K562 (cell line): ENCODE results near the gene SFRP2. TPM values are rescaled to one million over a fixed set of nuclear protein-coding genes. Genes with fewer than 3 reads are reported as not detected.

Experiments used
- ATAC-seq: fragments of 200-7000 bp; cut with Tn5 transposase; 3 replicates; pipeline ENCODE4 v1.9.1; 2020; ENCODE audit warnings: moderate library complexity
- BruUV-seq: library from RNA; stranded (reverse); fragments of 400-500 nt; replicated peaks from 2 replicates; lab custom pipeline; 2021; lab: Mats Ljungman, UMichigan
- CTCF ChIA-PET: fragments of 300-600 bp; formaldehyde crosslinking; extraction: SDS; loops from one replicate; lab custom pipeline; 2021; ENCODE audit warnings: low intra/inter-chr PET ratio; lab: Yijun Ruan, JAX
- POLR2A ChIA-PET: fragments of 300-600, 350-650 bp; sonication (Branson Sonifier 250); formaldehyde crosslinking; extraction: SDS; loops from one replicate; lab custom pipeline; 2021; ENCODE audit warnings: antibody characterized with exemption, inconsistent platforms; lab: Yijun Ruan, JAX
- DNase-seq, 4 experiments: peaks; one replicate each; pipeline versions ENCODE4 v3.0.0 to v3.0.0-alpha.2; 2011 to 2018; ENCODE audit warnings: low spot score in 3 of 4, mixed read lengths in 3 of 4; ENCODE audit errors: extremely low read depth in 1 of 4
- FAIRE-seq: peaks from 2 replicates; lab custom pipeline; 2011; peaks lifted over from hg19 to GRCh38; lab: Jason Lieb, UNC
- H2AFZ ChIP-seq: 2 replicates; pipeline ENCODE4 v1.6.0; 2011; ENCODE audit warnings: low read depth, low read length, control low read depth, inconsistent platforms
- H3K27ac ChIP-seq: fragments of 200-600 bp; 3 replicates; pipeline ENCODE4 v1.8.0; 2011; ENCODE audit warnings: low read depth, mild to moderate bottlenecking, control low read depth, inconsistent platforms, low read length, moderate library complexity, mixed read lengths; ENCODE audit errors: extremely low read depth
- H3K27me3 ChIP-seq, 2 experiments: fragments of 300-600 bp in 1 of 2; 2 replicates in 1 of 2; 3 replicates in 1 of 2; pipeline versions ENCODE4 v1.6.0 to v1.8.0; 2011; ENCODE audit warnings: inconsistent platforms in 2 of 2, low read length in 2 of 2, mild to moderate bottlenecking in 1 of 2, mixed read lengths in 1 of 2, moderate library complexity in 1 of 2; ENCODE audit not compliant: control insufficient read depth in 2 of 2, insufficient read depth in 2 of 2
- H3K36me3 ChIP-seq: fragments of 300-600 bp; 3 replicates; pipeline ENCODE4 v1.8.0; 2011; ENCODE audit warnings: mild to moderate bottlenecking, low read length, inconsistent platforms; ENCODE audit not compliant: control insufficient read depth, insufficient read depth
- H3K4me1 ChIP-seq, 2 experiments: fragments of 200-600 bp in 1 of 2; replicated peaks in 1 of 2; 2 replicates in 1 of 2; 3 replicates in 1 of 2; pipeline versions ENCODE4 v1.5.1 to v1.8.0; 2011; ENCODE audit warnings: inconsistent platforms in 2 of 2, low read length in 2 of 2, mild to moderate bottlenecking in 1 of 2, mixed read lengths in 1 of 2, moderate library complexity in 1 of 2; ENCODE audit not compliant: control insufficient read depth in 2 of 2, insufficient read depth in 2 of 2
- H3K4me2 ChIP-seq: 2 replicates; pipeline ENCODE4 v1.6.1; 2011; ENCODE audit warnings: low read length, control low read depth, inconsistent platforms, mixed read lengths; ENCODE audit not compliant: insufficient read depth
- H3K4me3 ChIP-seq: fragments of 200-600 bp; sonication (generic), shearing (Covaris generic); 2 replicates; pipeline ENCODE4 v1.5.1; 2016; ENCODE audit warnings: control low read depth, inconsistent platforms
- H3K79me2 ChIP-seq: fragments of 200-600 bp; 3 replicates; pipeline ENCODE4 v1.8.0; 2011; ENCODE audit warnings: low read length, inconsistent platforms; ENCODE audit not compliant: control insufficient read depth, insufficient read depth
- H3K9ac ChIP-seq, 2 experiments: 2 replicates each; pipeline versions ENCODE4 v1.6.0 to v1.6.1; 2011; ENCODE audit warnings: low read depth in 2 of 2, low read length in 2 of 2, control low read depth in 1 of 2, inconsistent platforms in 1 of 2, mild to moderate bottlenecking in 1 of 2, mixed read lengths in 1 of 2; ENCODE audit not compliant: insufficient read depth in 1 of 2
- H3K9me1 ChIP-seq: one replicate; pipeline ENCODE4 v1.6.0; 2011; ENCODE audit warnings: inconsistent platforms, mild to moderate bottlenecking, low read length, moderate library complexity; ENCODE audit not compliant: control insufficient read depth, insufficient read depth
- H3K9me3 ChIP-seq: replicated peaks from 2 replicates; pipeline ENCODE4 v1.5.1; 2011; ENCODE audit warnings: low read depth, low read length, inconsistent platforms; ENCODE audit not compliant: control insufficient read depth, insufficient read depth
- H4K20me1 ChIP-seq: replicated peaks from 2 replicates; pipeline ENCODE4 v1.6.1; 2011; ENCODE audit warnings: low read length, inconsistent platforms, mixed read lengths; ENCODE audit not compliant: control insufficient read depth, insufficient read depth
- GTF3C2 ChIP-seq: IDR thresholded peaks from 3 replicates; pipeline ENCODE4 v1.6.1; 2011; ENCODE audit warnings: borderline replicate concordance, mild to moderate bottlenecking, moderate library complexity; ENCODE audit not compliant: insufficient read length; ENCODE audit errors: extremely low read depth
- HDGF ChIP-seq: fragments of 450-650 bp; IDR thresholded peaks from 2 replicates; pipeline ENCODE4 v1.6.1; 2016
- MYBL2 ChIP-seq, 2 experiments: fragments of 450-650 bp in 1 of 2; sonication (generic) in 1 of 2; formaldehyde crosslinking in 1 of 2; IDR thresholded peaks; 2 replicates each; pipeline versions ENCODE4 v1.6.1 to v1.8.1; 2017 to 2022; ENCODE audit warnings: borderline replicate concordance in 1 of 2, inconsistent platforms in 1 of 2, low read depth in 1 of 2, mild to moderate bottlenecking in 1 of 2, missing genetic modification reagents in 1 of 2, moderate library complexity in 1 of 2
- MYNN ChIP-seq, 2 experiments: sonication (generic); formaldehyde crosslinking in 1 of 2; IDR thresholded peaks; 2 replicates each; pipeline versions ENCODE4 v1.5.0 to v1.6.1; 2016 to 2020; ENCODE audit warnings: antibody characterized with exemption in 1 of 2, missing genetic modification reagents in 1 of 2
- NFIX ChIP-seq: fragments of 250-450 bp; sonication (Bioruptor Pico); IDR thresholded peaks from 2 replicates; pipeline ENCODE4 v1.4.0; 2020; ENCODE audit warnings: low read depth, mild to moderate bottlenecking, moderate library complexity
- NR2C1 ChIP-seq, 2 experiments: fragments of 450-650 bp; IDR thresholded peaks; 2 replicates each; pipeline ENCODE4 v1.6.1; 2017; ENCODE audit warnings: mild to moderate bottlenecking in 2 of 2, antibody characterized with exemption in 1 of 2, inconsistent platforms in 1 of 2, missing compliant biosample characterization in 1 of 2, missing genetic modification characterization in 1 of 2
- SMAD1 ChIP-seq: fragments of 150-350 bp; IDR thresholded peaks from 2 replicates; pipeline ENCODE4 v1.6.1; 2014; ENCODE audit warnings: low read length, low read depth; ENCODE audit not compliant: partially characterized antibody
- TAF7 ChIP-seq: fragments of 450-650 bp; IDR thresholded peaks from 2 replicates; pipeline ENCODE4 v1.6.1; 2016; ENCODE audit warnings: missing genetic modification characterization, missing compliant biosample characterization
- TAF9B ChIP-seq: fragments of 450-650 bp; IDR thresholded peaks from 2 replicates; pipeline ENCODE4 v1.6.1; 2018; ENCODE audit warnings: mild to moderate bottlenecking; ENCODE audit not compliant: partially characterized antibody
- TCF7 ChIP-seq: sonication (generic); IDR thresholded peaks from 2 replicates; pipeline ENCODE4 v1.6.1; 2016; ENCODE audit warnings: antibody characterized with exemption, borderline replicate concordance
- TEAD4 ChIP-seq, 2 experiments: sonication (generic) in 1 of 2; formaldehyde crosslinking in 1 of 2; IDR thresholded peaks; 2 replicates each; pipeline versions ENCODE4 v1.6.1 to v1.8.0; 2012 to 2022; ENCODE audit warnings: borderline replicate concordance in 1 of 2, inconsistent platforms in 1 of 2, low read length in 1 of 2, mild to moderate bottlenecking in 1 of 2, missing genetic modification reagents in 1 of 2
- TOE1 ChIP-seq, 2 experiments: fragments of 450-650 bp in 1 of 2; sonication (generic) in 1 of 2; formaldehyde crosslinking in 1 of 2; IDR thresholded peaks; 2 replicates each; pipeline versions ENCODE4 v1.7.1 to v1.8.0; 2016 to 2022; ENCODE audit warnings: borderline replicate concordance in 2 of 2, mild to moderate bottlenecking in 2 of 2, antibody characterized with exemption in 1 of 2, inconsistent platforms in 1 of 2, low read depth in 1 of 2, missing genetic modification reagents in 1 of 2, moderate library complexity in 1 of 2
- ZBTB9 ChIP-seq: fragments of 450-650 bp; formaldehyde crosslinking; IDR thresholded peaks from 2 replicates; pipeline ENCODE4 v1.4.0; 2020; ENCODE audit warnings: mild to moderate bottlenecking, moderate library complexity
- in situ Hi-C: fragments of 300-500 bp; cut with MboI; formaldehyde crosslinking; loops from 4 replicates; pipeline ENCODE4 v1.15.0; 2018; ENCODE audit warnings: inconsistent platforms, mixed read lengths
- intact Hi-C: fragments of 100-400 bp; cut with micrococcal nuclease; formaldehyde crosslinking; loops from 2 replicates; pipeline ENCODE4 v1.14.2; 2022
- polyA plus RNA-seq, 8 experiments: library from polyadenylated mRNA; depleted of rRNA in 4 of 8; stranded (reverse) in 5 of 8; unstranded in 3 of 8; fragments of >200 nt; fragmentation: Nextera tagmentation in 2 of 8; fragmentation: Illumina TruSeq in 1 of 8; extraction: Ambion mirVana in 2 of 8; extraction: Trizol in 1 of 8; gene quantifications; 2 replicates each; pipeline versions ENCODE4 v1.2.1 to v1.2.3, GENCODE V29; 2011 to 2014; ENCODE audit warnings: inconsistent platforms in 1 of 8, missing spikeins in 1 of 8
- total RNA-seq, 7 experiments: library from RNA; depleted of rRNA in 6 of 7; stranded (reverse); fragments of >200 nt in 6 of 7; fragmentation: Illumina TruSeq in 2 of 7; extraction: Trizol in 2 of 7; gene quantifications; 2 replicates each; pipeline versions ENCODE4 v1.2.1 to v1.2.3, GENCODE V29; 2011 to 2021; ENCODE audit warnings: low replicate concordance in 1 of 7

SFRP2 gene
- total and polyA plus RNA-seq, 9 of the 15 experiments (the other 6 are each of a cell fraction or from before 2014, with no cell fraction given), result 0.29 TPM; not detected in 8

- TF ChIP-seq ZBTB9 (CRISPR knock-in tag) (no peak), NR2C1 (IDR thresholded peaks at IDR 0.05) (no peak), NR2C1 (tag; IDR thresholded peaks at IDR 0.05) (no peak), MYNN (IDR thresholded peaks at IDR 0.05) (no peak), MYNN (CRISPR knock-in tag; IDR thresholded peaks at IDR 0.05) (no peak), TAF7 (no peak), TOE1 (IDR thresholded peaks at IDR 0.05; ENCODE audit: borderline replicate concordance) (no peak), TOE1 (CRISPR knock-in tag; IDR thresholded peaks at IDR 0.05; ENCODE audit: borderline replicate concordance, low read depth) (no peak), SMAD1 (no peak), HDGF (no peak)
These were observed 21.3 kb upstream of the SFRP2 start (continued) for GRCh38 chr4:153809916-153810810.

- CTCF ChIA-PET, result no interaction called here
- DNase-seq (no peak), FAIRE-seq (no peak)
- TF ChIP-seq TEAD4 (IDR thresholded peaks at IDR 0.05; ENCODE audit: low read length) (no peak), TEAD4 (CRISPR knock-in tag; IDR thresholded peaks at IDR 0.05; ENCODE audit: borderline replicate concordance) (no peak), GTF3C2 (no peak), TCF7 (no peak), NFIX (no peak), MYBL2 (IDR thresholded peaks at IDR 0.05; ENCODE audit: low read depth) (no peak), MYBL2 (CRISPR knock-in tag; IDR thresholded peaks at IDR 0.05; ENCODE audit: borderline replicate concordance) (no peak), TAF9B (no peak)
These were observed 20.4 kb upstream of the SFRP2 start for GRCh38 chr4:153809307-153809706.

More at GRCh38 chr4:153809307-153809706, 20.4 kb upstream of the SFRP2 start:
- Histone ChIP-seq H4K20me1 (no peaks in the 10 kb centered on the region), H3K4me2 (no peak overlapping the region), H2AFZ (no peak overlapping the region), H3K4me1 (peaks cover 0 to 5% of the 10 kb centered on the region in 2 experiments; a peak in 2 of 5 replicates), H3K27ac (no peak overlapping the region), H3K9me3 (no peaks in the 10 kb centered on the region), H3K27me3 (no peaks in the 10 kb centered on the region), H3K9ac (no peak overlapping the region), H3K4me3 (no peak overlapping the region), H3K79me2 (no peaks in the 10 kb centered on the region), H3K36me3 (no peaks in the 10 kb centered on the region), H3K9me1 (no peaks in the 10 kb centered on the region)
- POLR2A ChIA-PET, result no interaction called here
- BruUV-seq, result no TSS peak
- intact Hi-C loops, result no loop called here
- no peak for ATAC-seq
- in situ Hi-C loops, result no loop called here
